ENCODE data around the gene CTLA4.

DNA sequence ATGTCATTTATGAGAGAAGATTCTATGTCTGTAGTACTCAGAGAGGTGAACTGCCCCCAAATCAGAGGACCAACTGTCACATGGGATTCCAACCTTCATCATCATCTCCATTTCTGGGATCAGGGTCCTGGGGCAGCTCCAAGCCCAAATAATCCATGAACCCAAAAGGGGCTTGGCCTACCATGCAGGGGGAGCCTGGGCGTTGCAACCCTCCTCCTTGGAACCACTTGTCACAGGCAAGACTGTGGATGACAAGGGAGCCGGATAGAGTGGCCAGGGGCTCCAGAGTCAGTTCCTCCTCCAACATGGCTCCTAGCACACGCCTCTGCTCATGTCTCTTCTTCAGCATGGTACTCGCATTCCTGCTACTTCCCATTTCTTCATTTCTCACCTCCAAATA is 7.9 kb downstream of the CTLA4 start:
- TF ChIP-seq, protein P1, sequence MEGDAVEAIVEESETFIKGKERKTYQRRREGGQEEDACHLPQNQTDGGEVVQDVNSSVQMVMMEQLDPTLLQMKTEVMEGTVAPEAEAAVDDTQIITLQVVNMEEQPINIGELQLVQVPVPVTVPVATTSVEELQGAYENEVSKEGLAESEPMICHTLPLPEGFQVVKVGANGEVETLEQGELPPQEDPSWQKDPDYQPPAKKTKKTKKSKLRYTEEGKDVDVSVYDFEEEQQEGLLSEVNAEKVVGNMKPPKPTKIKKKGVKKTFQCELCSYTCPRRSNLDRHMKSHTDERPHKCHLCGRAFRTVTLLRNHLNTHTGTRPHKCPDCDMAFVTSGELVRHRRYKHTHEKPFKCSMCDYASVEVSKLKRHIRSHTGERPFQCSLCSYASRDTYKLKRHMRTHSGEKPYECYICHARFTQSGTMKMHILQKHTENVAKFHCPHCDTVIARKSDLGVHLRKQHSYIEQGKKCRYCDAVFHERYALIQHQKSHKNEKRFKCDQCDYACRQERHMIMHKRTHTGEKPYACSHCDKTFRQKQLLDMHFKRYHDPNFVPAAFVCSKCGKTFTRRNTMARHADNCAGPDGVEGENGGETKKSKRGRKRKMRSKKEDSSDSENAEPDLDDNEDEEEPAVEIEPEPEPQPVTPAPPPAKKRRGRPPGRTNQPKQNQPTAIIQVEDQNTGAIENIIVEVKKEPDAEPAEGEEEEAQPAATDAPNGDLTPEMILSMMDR (IDR thresholded peaks at IDR 0.05) = no peak
- TF ChIP-seq POLR2A (IDR thresholded peaks at IDR 0.05) = no peak
